ENCODE data around the gene MAP3K10.

Gene MAP3K10

DNA sequence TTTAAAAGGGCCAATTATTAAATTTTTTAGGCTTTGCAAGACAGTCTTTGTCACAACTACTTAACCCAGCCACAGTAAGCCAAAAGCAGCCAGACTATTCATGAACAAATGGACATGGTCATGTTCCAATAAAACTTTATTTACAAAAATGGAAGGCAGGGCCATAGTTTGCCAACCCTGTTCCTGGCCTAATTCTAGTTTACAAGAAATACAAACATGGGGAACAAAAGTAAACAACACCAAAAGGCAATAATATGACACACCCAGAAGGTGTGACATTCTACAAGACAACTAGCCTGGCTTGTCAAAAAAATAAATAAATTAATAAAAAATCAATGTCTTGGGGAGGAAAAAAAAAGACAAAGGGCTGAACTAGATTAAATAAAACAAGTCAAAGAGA lies 60.0 kb downstream of the MAP3K10 start:
- TF ChIP-seq ZNF274 (IDR thresholded peaks at IDR 0.05; ENCODE audit: low read depth, low read length): no peak
- no peak overlapping the region for H3K4me3 ChIP-seq (ENCODE audit: low read length)

DNA sequence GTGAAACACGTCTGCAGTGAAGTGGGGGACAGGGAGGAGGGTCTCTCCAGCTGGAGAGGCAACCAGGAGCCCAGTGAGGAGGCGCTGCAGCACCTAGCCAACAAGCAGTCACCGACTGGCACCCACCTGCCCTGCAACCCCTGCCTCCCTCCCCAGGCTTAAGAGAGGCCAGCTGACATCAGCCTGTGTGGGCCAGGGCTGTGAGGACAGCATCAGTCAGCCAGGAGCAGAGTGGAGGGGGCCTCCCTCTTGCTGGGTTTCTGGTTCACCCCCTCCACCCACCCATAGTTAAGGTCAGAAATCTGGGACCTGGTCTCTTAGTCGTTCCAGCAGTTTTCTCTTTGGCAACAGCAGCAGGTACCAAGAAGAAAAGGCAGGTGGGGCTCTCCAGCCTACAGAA lies 60.8 kb downstream of the MAP3K10 start:
- no peak for TF ChIP-seq ZNF274 (IDR thresholded peaks at IDR 0.05; ENCODE audit: low read depth, low read length)
- H3K4me3 ChIP-seq (ENCODE audit: low read length): no peak overlapping the region

DNA sequence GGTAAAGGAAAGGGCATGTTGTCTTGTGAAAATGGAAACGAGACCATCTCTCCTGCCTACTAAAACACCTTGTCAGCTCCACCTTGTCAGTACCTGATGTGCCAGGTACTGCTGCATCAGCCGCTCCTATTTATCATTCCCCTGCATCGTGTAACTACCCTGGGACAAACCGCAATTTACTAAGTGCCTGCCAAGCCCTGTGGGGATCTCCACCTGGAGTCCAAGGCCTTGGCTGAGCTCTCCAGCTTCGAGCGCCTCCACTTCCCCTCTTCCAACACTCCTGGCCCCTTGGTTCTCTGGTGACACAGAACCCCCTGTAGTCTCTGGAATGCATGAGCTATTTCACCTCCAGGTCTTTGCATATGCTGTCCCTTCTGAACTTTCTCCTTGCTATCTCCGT lies 61.2 kb downstream of the MAP3K10 start:
- H3K4me3 ChIP-seq (ENCODE audit: low read length): no peak overlapping the region
- TF ChIP-seq ZNF274 (IDR thresholded peaks at IDR 0.05; ENCODE audit: low read depth, low read length): no peak

DNA sequence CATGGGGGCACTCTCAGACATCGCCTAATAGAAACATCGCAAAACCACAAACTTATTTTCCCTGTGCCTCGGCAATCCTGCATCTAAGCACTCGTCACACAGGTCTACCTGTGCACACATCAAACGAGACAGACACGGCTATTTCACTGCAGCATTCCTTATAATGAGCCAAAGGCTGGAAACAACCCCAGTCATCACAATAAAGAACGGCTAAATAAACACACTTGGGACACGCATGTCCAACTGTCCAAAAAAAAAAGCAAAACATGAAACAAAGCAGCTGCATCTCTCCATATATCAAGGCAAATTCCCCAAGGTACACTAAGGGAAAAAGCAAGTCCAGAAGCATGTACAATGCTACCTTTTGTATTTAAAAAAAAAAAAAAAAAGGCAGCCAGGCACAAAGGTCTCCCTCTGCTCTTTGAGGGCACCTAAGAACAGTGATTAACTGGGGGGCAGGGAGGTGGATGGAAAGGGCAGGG lies 62.4 kb downstream of the MAP3K10 start:
- no peak overlapping the region for H3K4me3 ChIP-seq (ENCODE audit: low read length)
- no peak for TF ChIP-seq ZNF274 (IDR thresholded peaks at IDR 0.05; ENCODE audit: low read depth, low read length)

DNA sequence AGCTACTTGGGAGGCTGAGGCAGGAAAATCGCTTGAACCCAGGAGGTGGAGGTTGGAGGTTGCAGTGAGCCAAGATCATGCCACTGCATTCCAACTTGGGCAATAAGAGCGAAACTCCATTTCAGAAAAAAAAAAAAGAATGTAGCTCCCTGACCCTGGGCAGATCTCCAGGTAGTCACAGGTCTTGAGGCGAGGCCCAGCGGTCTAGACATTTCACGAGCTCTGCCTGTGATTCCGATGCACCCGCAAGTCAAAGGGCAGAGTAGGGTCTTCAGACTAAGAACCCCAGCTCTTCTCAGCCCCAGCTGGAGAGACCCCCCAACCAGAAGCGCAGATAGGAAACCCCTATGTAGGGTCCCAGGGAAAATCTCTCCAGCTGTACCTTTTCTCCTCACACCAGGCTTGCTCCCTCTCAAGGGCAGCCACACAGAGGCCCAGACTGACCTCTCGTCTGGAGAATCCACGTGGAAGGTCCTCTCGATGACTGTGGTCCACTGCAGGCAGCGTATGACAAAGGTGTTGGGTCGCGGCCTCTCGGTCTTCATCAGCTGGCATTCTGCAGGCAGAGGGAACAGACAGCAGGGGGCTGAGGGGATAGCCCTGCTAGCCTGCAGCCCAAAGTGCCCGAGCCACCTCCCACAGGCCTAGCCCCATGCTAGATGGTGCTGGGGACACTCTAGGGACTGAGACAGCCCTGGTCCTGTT lies 63.6 kb downstream of the MAP3K10 start:
- no peak for TF ChIP-seq ZNF274 (IDR thresholded peaks at IDR 0.05; ENCODE audit: low read depth, low read length)
- H3K4me3 ChIP-seq (ENCODE audit: low read length): no peak overlapping the region

DNA sequence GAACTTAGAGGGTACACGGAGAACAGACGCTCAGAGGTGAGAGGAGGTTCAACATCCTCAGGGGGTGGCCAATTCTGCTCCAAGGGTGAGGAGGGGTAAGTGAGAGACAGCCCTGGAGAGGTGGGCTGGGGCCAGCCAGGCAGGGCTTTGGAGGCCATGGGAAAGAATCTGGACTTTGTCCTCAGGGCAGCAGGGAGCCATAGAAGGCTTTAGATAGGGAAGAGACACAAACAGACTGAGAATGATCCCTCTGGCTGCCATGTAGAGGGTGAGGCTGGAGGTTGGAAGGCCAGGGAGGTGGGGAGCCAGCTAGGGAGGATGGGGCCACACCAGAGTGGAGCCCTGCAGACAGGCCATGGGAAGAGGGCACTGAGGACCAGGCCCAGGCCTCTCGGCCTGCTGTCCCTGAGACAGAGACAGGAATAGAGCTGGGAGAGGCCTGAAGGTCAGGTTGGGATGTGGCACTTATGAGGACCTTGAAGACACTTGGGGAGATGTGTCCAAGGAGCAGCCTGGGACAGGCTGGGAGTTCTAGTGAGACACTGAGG lies 64.5 kb downstream of the MAP3K10 start:
- TF ChIP-seq ZNF274 (IDR thresholded peaks at IDR 0.05; ENCODE audit: low read depth, low read length): no peak
- H3K4me3 ChIP-seq (ENCODE audit: low read length): no peak overlapping the region

DNA sequence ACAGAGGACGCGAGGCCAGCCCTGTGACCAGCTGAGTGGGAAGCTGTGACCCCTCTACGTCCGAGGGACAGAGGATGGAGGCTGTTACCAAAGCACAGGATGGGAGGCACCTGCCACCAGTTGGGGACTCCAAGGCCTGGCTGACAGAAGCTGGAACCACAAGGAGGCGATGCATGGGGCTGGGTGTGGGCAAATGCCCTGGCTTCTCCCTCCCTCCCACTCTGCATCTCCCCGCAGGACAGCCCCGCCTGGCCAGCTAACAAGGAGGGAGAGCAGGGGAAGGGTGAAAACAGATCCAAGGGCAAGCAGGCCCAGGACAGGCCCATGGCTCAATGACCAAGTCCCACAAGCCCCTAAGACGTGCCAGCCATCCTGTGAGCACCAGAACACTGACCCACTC lies 65.3 kb downstream of the MAP3K10 start:
- TF ChIP-seq ZNF274 (IDR thresholded peaks at IDR 0.05; ENCODE audit: low read depth, low read length): no peak
- H3K4me3 ChIP-seq (ENCODE audit: low read length): no peak overlapping the region

DNA sequence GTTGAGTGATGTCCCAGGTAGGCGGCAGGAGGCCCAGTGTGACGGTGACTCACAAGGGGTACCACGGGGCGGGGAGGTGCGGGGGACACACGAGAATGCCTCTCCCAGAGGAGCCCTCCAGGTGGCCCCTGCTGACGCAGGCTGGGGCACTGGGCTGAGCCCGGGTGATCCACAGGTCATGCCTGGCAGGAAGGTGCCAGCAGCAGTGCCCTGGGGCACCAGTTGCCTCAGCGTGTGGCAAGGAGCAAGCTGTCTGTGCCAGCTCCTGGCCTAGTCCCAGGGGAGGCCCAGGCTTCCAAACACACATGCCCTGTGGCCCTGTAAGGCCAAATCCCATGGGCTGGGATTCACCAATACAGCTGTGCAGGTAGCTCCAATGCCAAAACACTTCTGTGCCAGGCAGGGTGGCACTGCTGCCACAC lies 65.9 kb downstream of the MAP3K10 start:
- H3K4me3 ChIP-seq (ENCODE audit: low read length): no peak overlapping the region
- no peak for TF ChIP-seq ZNF274 (IDR thresholded peaks at IDR 0.05; ENCODE audit: low read depth, low read length)

DNA sequence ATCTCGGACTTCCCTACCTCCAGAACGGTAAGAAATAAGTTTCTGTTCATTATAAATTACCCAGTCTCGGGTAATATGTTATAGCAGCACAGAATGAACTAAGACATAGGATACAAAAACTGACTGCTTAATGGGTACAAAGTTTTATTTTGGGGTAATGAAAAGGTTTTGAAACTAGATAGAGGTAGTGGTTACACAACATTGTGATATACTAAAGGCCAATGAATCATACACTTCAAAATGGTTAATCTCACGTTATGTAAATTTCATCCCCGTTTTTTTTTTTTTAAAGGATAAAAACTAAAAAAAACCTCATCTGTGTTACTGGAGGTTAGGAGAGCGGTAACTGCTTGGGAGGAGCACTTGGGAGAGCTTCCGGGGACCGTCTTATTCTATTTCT lies 70.4 kb downstream of the MAP3K10 start:
- no peak overlapping the region for H3K4me3 ChIP-seq (ENCODE audit: low read length)
- no peak for TF ChIP-seq ZNF274 (IDR thresholded peaks at IDR 0.05; ENCODE audit: low read depth, low read length)

DNA sequence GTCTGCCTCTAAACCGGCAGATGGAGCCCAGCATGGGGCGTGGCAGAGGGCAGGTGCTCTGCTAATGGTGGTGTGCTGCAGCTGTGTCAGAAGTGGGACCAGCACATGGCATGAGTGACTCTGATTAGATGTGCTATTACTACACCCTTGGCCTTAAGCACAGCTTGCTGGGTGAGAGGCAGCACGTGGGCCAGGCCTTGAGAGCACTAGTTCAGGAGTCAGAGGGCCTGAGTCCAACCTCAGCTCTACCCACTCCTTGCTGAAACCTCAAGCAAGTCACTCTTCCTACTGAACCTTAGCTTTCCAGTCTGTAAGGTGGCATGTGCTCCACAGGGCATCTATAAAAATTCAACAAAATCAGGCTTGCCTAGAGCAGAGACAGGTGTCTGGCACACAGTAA lies 71.2 kb downstream of the MAP3K10 start:
- no peak overlapping the region for H3K4me3 ChIP-seq (ENCODE audit: low read length)
- TF ChIP-seq ZNF274 (IDR thresholded peaks at IDR 0.05; ENCODE audit: low read depth, low read length): no peak

DNA sequence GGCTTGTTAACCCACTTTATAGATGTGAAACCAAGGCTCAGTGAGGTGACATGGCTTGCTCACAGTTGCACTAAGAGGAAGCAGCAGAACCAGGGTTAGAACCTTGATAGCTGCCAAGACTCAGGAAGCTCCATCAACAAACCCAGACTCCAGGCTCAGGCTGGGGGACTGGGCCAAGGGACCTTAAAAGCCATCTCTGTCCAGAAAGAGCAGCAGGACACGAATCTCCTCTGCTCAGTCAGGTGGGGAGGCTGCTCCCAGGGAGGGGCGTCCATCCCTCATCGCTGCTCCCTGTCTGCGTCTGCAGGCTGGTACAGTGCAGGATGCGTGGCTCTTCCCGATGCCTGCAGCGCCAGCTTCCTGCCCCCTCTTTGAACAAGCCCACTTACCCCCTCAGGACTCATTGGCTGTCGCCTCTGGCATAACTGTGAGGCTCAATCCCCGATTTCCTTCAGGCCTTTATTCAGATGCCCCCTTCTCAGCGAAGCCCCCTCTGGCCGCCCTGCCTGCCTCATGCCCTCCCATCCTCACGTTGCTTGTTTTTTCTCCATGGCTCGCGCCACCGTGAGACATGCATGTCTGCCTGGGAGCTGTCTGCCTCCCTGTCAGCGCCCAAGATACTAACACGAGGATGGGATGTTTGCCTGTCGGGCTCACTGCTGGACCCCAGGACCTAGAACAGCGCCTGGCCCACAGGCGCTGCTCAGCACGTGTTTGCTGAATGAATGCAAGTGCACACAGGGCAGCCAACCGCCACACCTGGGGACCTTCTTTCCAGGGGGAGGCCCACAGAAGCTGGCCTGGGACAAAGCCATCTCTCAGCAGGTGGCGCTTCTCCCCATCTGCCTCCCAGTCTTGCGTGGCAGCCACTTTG lies 72.5 kb downstream of the MAP3K10 start:
- H3K4me3 ChIP-seq (ENCODE audit: low read length): no peak overlapping the region
- TF ChIP-seq ZNF274 (IDR thresholded peaks at IDR 0.05; ENCODE audit: low read depth, low read length): no peak

DNA sequence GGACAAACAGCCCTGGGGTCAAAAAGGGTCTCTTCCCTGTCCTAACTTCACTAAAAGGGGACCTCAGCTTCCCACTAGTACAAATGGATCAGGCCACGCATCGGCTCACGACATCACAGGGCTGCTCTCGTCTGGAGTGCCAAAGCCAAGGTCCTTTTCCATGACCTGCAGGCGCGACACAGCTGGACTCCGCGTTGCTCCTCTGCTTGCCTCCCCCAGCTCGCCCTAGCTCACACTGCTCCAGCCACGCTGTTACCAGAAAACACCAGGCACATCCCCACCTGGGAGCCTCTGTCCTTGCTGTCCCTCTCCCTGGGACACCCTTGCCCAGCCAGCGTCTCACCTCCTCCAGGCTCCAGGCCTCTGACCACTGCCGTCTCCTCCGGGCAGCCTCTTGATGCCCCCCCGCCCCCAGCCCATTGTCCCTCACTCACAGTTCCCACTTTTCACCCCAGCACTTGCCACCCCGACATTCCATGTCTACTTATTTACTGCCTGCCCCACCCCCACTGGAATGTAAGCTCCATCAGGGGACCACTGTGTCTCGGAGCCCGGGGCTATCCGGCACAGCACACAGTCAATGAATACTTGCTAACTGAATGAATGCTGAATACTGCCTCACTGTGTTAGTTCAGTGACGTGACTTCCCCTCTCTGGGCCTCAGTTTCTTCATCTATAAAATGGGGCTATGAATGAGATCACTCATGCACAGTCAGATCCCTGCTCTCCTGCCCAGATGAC lies 73.3 kb downstream of the MAP3K10 start:
- TF ChIP-seq ZNF274 (IDR thresholded peaks at IDR 0.05; ENCODE audit: low read depth, low read length): no peak
- H3K4me3 ChIP-seq (ENCODE audit: low read length): no peak overlapping the region

All from GM08714 (cell line).